Measurements from ENCODE around the gene CDC42BPB. TPM values are rescaled to one million over a fixed set of nuclear protein-coding genes. Genes with fewer than 3 reads are reported as not detected.

Gene CDC42BPB
- total RNA-seq, 2 donors from 2014 or later: 68.0 to 83.4 TPM

DNA sequence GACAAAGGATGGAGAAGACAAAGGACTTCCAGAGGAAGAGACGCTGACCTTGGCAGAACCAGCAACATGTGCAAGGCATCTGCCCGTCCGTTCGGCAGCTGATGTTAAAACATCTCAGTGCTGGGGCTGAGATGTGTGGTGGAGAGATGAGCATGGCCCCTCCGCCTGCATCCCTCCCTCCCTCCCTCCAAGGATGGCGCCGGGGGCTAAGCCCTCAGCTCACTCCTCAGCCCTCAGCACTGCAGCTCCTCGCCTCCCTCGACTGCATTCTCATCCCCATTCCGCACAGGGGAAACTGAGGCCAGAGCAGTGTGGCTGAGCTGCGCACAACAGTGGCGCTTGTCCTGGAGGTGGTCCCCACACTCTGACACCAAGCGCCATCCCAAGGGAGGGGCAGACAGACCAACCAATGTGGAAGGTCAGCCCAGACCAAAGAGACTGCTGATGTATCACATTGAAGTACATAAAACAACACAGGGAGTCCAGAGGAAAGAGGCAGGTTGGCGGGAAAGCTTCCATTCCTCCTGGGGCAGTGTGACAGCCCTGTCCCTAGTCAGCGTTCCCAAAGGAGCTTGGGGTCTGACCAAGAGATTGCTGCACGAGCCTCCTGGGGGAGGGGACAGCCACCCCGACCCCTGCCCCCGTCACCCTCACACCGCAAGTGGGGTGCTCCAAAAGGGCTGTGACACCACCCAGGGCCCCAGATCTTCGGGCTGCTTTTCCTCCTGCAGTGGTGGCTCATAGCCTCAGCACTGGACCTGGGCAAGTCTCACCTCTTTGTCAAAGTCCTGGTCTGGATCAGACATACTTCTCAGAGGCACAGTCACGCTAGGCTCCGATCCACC lies 119.8 kb downstream of the CDC42BPB start:
- peaks cover 0 to 13% of the 10 kb centered on the region in 2 donors for H3K4me1 ChIP-seq
- TF ChIP-seq, protein P1, sequence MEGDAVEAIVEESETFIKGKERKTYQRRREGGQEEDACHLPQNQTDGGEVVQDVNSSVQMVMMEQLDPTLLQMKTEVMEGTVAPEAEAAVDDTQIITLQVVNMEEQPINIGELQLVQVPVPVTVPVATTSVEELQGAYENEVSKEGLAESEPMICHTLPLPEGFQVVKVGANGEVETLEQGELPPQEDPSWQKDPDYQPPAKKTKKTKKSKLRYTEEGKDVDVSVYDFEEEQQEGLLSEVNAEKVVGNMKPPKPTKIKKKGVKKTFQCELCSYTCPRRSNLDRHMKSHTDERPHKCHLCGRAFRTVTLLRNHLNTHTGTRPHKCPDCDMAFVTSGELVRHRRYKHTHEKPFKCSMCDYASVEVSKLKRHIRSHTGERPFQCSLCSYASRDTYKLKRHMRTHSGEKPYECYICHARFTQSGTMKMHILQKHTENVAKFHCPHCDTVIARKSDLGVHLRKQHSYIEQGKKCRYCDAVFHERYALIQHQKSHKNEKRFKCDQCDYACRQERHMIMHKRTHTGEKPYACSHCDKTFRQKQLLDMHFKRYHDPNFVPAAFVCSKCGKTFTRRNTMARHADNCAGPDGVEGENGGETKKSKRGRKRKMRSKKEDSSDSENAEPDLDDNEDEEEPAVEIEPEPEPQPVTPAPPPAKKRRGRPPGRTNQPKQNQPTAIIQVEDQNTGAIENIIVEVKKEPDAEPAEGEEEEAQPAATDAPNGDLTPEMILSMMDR (IDR thresholded peaks at IDR 0.05): no peak
- H3K27me3 ChIP-seq: no peaks in the 10 kb centered on the region
- H3K36me3 ChIP-seq: peaks cover 62% of the 10 kb centered on the region
- DNase-seq (ENCODE audit: low spot score): no peak
- no peak overlapping the region for H3K27ac ChIP-seq
- H3K9me3 ChIP-seq: no peaks in the 10 kb centered on the region
- H3K4me3 ChIP-seq: no peak overlapping the region

DNA sequence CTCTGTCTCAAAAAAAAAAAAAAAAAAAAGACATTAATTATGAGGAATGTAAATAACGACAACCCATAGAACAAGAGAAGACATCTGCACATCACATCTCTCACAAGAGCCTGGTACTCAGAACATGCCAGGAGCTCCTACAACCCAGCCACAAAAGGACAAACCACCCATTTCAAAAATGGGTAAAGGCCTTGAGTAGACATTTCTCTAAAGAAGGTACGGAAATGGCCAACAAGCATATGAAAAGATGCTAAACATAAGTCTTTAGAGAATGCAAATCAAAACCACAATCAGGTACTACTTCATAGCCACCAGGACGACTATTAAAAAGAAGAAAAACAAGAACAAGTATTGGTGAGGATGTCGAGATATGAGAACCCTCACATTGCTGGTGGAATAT lies 121.6 kb downstream of the CDC42BPB start:
- Histone ChIP-seq H3K27me3 (peaks cover 0 to 1% of the 10 kb centered on the region in 2 donors), H3K9me3 (no peaks in the 10 kb centered on the region), H3K4me3 (no peak overlapping the region), H3K27ac (no peak overlapping the region), H3K4me1 (peaks cover 0 to 2% of the 10 kb centered on the region in 2 donors), H3K36me3 (peaks cover 45% of the 10 kb centered on the region)
- no peak for DNase-seq (ENCODE audit: low spot score)
- TF ChIP-seq, protein P1 (IDR thresholded peaks at IDR 0.05): no peak

GRCh38 chr14:102933618-102934231 lies 123.6 kb downstream of the CDC42BPB start:
- H3K4me3 ChIP-seq: no peak overlapping the region
- H3K27ac ChIP-seq: no peak overlapping the region
- H3K4me1 ChIP-seq: peaks cover 0 to 22% of the 10 kb centered on the region in 2 donors
- TF ChIP-seq, protein P1 (IDR thresholded peaks at IDR 0.05): no peak
- DNase-seq (ENCODE audit: low spot score): no peak
- H3K36me3 ChIP-seq: peaks cover 29% of the 10 kb centered on the region
- peaks cover 0 to 22% of the 10 kb centered on the region in 2 donors for H3K27me3 ChIP-seq
- no peaks in the 10 kb centered on the region for H3K9me3 ChIP-seq

- DNase-seq (ENCODE audit: low spot score): no peak
- TF ChIP-seq, protein P1 (IDR thresholded peaks at IDR 0.05): no peak
- H3K36me3 ChIP-seq: peaks cover 23% of the 10 kb centered on the region
These were observed 124.7 kb downstream of the CDC42BPB start for GRCh38 chr14:102932484-102933248.

GRCh38 chr14:102931580-102932285 lies 125.6 kb downstream of the CDC42BPB start:
- no peak for DNase-seq (ENCODE audit: low spot score)
- H3K27me3 ChIP-seq: peaks cover 5 to 27% of the 10 kb centered on the region in 2 donors

More at GRCh38 chr14:102932484-102933248, 124.7 kb downstream of the CDC42BPB start:
- no peaks in the 10 kb centered on the region for H3K9me3 ChIP-seq
- H3K4me3 ChIP-seq: no peak overlapping the region
- H3K27ac ChIP-seq: no peak overlapping the region
- peaks cover 5 to 27% of the 10 kb centered on the region in 2 donors for H3K27me3 ChIP-seq
- peaks cover 0 to 32% of the 10 kb centered on the region in 2 donors for H3K4me1 ChIP-seq

More at GRCh38 chr14:102931580-102932285, 125.6 kb downstream of the CDC42BPB start:
- Histone ChIP-seq H3K36me3 (peaks cover 13% of the 10 kb centered on the region), H3K4me3 (no peak overlapping the region), H3K27ac (no peak overlapping the region), H3K4me1 (peaks cover 0 to 32% of the 10 kb centered on the region in 2 donors), H3K9me3 (no peaks in the 10 kb centered on the region)
- TF ChIP-seq, protein P1 (IDR thresholded peaks at IDR 0.05): no peak
